Gastroesophageal sphincter (tissue), 4 donors: Measurements from ENCODE around the gene FOXN3. TPM values are rescaled to one million over a fixed set of nuclear protein-coding genes. Genes with fewer than 3 reads are reported as not detected.

ENCODE experiments used
- ATAC-seq: fragments of 150-250 bp; one replicate; pipeline ENCODE4 v1.9.1; 2016; ENCODE audit warnings: mild to moderate bottlenecking, moderate library complexity
- H3K27ac ChIP-seq, 4 donors: fragments of 200-600 bp; sonication (generic) in 3 of 4; 1 replicate in 3 of 4; 2 replicates in 1 of 4; pipeline ENCODE4 v1.5.1; 2016 to 2019
- H3K27me3 ChIP-seq: fragments of 200-600 bp; sonication (generic); one replicate; pipeline ENCODE4 v1.5.1; 2019
- H3K36me3 ChIP-seq, 2 donors: fragments of 200-600 bp; sonication (generic); one replicate each; pipeline ENCODE4 v1.5.1; 2019; ENCODE audit warnings: control low read depth in 1 of 2
- H3K4me1 ChIP-seq, 3 donors: fragments of 200-600 bp; sonication (generic); 1 replicate in 2 of 3; 2 replicates in 1 of 3; pipeline ENCODE4 v1.5.1; 2016 to 2019; ENCODE audit warnings: control low read depth in 2 of 3
- H3K4me3 ChIP-seq, 2 donors: fragments of 200-600 bp; sonication (generic); one replicate each; pipeline ENCODE4 v1.5.1; 2019; ENCODE audit warnings: mild to moderate bottlenecking in 1 of 2, moderate library complexity in 1 of 2
- H3K9me3 ChIP-seq, 3 donors: fragments of 200-600 bp; sonication (generic); one replicate each; pipeline ENCODE4 v1.5.1; 2017 to 2019; ENCODE audit warnings: control low read depth in 2 of 3
- EP300 ChIP-seq: sonication (generic); formaldehyde crosslinking; IDR thresholded peaks from one replicate; pipeline ENCODE4 v1.6.1; 2017; ENCODE audit warnings: antibody characterized with exemption, mild to moderate bottlenecking
- POLR2A ChIP-seq, 2 donors: fragments of 450-650 bp; IDR thresholded peaks; one replicate each; pipeline ENCODE4 v1.6.1; 2017; ENCODE audit warnings: antibody characterized with exemption in 2 of 2, mild to moderate bottlenecking in 2 of 2, moderate library complexity in 1 of 2
- POLR2AphosphoS5 ChIP-seq: sonication (generic); formaldehyde crosslinking; IDR thresholded peaks from one replicate; pipeline ENCODE4 v1.6.1; 2017; ENCODE audit warnings: antibody characterized with exemption
- WGBS, 2 donors: methylation state at CpG; one replicate each; pipeline ENCODE4 v1.1.5; 2018; ENCODE audit warnings: low coverage in 1 of 2; 5-methylcytosine and 5-hydroxymethylcytosine counted together
- total RNA-seq, 4 donors: library from RNA; depleted of rRNA; stranded (reverse); fragments of >200 nt; gene quantifications; one replicate each; pipeline ENCODE4 v1.1.0, GENCODE V29; 2016
- TF ChIP-seq, protein P1 (sequence below), 4 experiments: fragments of 200-600 bp in 2 of 4; fragments of 450-650 bp in 2 of 4; sonication (generic) in 1 of 4; IDR thresholded peaks; one replicate each; pipeline ENCODE4 v1.5.1; 2017 to 2019; ENCODE audit warnings: antibody characterized with exemption in 4 of 4, mild to moderate bottlenecking in 2 of 4, moderate library complexity in 2 of 4

FOXN3 gene
- total RNA-seq, 4 donors from 2014 or later: 116 to 172 (median 136) TPM

DNA sequence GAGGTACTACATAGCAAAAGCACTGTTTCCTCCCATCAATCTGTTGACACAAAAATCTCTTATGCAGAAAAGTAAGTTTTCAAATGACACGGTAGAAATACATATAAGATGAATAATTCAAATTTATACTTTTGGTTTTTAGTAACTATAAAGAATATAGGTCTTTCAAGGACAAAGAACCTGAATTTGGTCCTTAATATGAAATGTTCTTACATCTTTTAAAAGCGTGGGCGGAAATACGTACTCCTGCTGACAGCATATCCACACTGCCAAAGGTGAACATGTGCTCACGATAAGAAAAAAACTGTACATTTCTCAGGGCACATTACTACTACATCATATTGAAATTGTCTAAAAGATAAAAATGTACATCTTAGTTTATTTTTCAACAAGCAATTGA is 127.6 kb downstream of the FOXN3 start:
- no peak overlapping the region for H3K4me3 ChIP-seq
- TF ChIP-seq EP300: no peak
- TF ChIP-seq POLR2A (IDR thresholded peaks at IDR 0.05): no peak
- TF ChIP-seq, protein P1, sequence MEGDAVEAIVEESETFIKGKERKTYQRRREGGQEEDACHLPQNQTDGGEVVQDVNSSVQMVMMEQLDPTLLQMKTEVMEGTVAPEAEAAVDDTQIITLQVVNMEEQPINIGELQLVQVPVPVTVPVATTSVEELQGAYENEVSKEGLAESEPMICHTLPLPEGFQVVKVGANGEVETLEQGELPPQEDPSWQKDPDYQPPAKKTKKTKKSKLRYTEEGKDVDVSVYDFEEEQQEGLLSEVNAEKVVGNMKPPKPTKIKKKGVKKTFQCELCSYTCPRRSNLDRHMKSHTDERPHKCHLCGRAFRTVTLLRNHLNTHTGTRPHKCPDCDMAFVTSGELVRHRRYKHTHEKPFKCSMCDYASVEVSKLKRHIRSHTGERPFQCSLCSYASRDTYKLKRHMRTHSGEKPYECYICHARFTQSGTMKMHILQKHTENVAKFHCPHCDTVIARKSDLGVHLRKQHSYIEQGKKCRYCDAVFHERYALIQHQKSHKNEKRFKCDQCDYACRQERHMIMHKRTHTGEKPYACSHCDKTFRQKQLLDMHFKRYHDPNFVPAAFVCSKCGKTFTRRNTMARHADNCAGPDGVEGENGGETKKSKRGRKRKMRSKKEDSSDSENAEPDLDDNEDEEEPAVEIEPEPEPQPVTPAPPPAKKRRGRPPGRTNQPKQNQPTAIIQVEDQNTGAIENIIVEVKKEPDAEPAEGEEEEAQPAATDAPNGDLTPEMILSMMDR (IDR thresholded peaks at IDR 0.05): no peak
- TF ChIP-seq POLR2AphosphoS5: no peak
- no peak overlapping the region for H3K27ac ChIP-seq
- ATAC-seq: no peak
- no peaks in the 10 kb centered on the region for H3K9me3 ChIP-seq
- H3K4me1 ChIP-seq: peaks cover 0 to 15% (median 0%) of the 10 kb centered on the region in 3 donors
- H3K27me3 ChIP-seq: no peaks in the 10 kb centered on the region
- no peaks in the 10 kb centered on the region for H3K36me3 ChIP-seq
- WGBS, 2 donors: 65 to 68% methylated on average over 5 of the region's 5 CpGs

DNA sequence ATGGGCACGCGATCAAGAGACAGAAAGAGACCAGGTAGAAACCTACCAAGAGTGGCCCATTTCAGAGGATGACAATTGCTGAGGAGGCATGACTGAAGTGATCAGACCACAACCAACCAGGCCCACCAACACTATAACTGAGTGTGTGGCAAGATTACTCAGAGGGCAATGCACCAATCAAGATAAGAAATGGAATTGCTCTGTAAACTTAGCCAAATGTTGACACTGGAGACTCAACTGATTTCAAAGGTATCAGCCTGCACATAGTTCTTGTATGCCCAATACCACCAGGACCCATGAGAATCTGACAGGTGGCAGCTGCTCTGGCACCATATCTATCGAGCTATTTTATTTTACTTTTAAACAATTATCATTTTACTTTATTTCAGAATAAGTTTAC is 128.9 kb downstream of the FOXN3 start:
- WGBS, 2 donors: 95 to 100% methylated on average over 3 of the region's 3 CpGs
- Histone ChIP-seq H3K9me3 (no peaks in the 10 kb centered on the region), H3K27me3 (no peaks in the 10 kb centered on the region), H3K36me3 (no peaks in the 10 kb centered on the region), H3K4me1 (peaks cover 0 to 5% (median 0%) of the 10 kb centered on the region in 3 donors), H3K4me3 (no peak overlapping the region), H3K27ac (no peak overlapping the region)
- no peak for ATAC-seq
- TF ChIP-seq EP300: no peak
- TF ChIP-seq POLR2A (IDR thresholded peaks at IDR 0.05): no peak
- TF ChIP-seq POLR2AphosphoS5: no peak
- TF ChIP-seq, protein P1 (IDR thresholded peaks at IDR 0.05): no peak

DNA sequence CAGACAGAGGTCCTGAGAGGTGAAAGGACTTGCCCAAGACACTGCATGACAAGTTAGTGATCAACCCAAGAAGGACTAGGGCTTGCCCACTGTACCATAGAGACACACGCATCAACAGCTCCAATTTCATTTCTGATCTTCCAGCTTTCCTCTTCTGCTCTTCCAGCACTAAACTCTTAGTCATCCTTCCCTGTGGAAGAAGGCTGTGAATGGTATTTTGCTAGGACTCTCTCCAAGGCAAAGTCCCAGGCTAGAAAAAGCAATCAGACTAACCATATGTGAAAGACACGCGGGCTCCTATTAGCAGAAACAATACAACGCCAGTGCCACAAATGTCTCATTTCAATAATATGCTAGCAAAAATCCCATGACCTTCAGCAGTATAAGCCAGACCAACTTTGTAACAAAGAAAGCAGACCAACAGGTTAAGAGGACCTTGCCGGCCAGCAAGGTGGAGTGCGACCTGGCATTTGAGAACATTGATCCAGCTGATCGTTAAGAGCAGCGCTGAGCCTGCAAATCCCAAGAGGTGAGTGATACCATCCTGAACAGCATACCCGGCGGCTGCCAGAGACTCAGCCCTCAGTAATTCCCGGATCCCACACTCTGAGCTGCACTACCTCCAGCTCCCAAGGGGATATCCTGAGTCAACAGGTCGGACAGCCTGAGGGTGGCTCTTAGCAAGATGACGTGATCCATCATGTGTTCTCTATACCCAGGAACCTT is 132.5 kb downstream of the FOXN3 start:
- WGBS, 2 donors: 79 to 95% methylated on average over 7 of the region's 13 CpGs
- no peak for ATAC-seq
- no peak for TF ChIP-seq POLR2A (IDR thresholded peaks at IDR 0.05)
- TF ChIP-seq EP300: no peak
- no peak for TF ChIP-seq POLR2AphosphoS5
- TF ChIP-seq, protein P1 (IDR thresholded peaks at IDR 0.05): no peak
- Histone ChIP-seq H3K9me3 (no peaks in the 10 kb centered on the region), H3K27ac (no peak overlapping the region), H3K36me3 (peaks cover 2 to 18% of the 10 kb centered on the region in 2 donors), H3K4me3 (no peak overlapping the region), H3K4me1 (no peaks in the 10 kb centered on the region), H3K27me3 (no peaks in the 10 kb centered on the region)

DNA sequence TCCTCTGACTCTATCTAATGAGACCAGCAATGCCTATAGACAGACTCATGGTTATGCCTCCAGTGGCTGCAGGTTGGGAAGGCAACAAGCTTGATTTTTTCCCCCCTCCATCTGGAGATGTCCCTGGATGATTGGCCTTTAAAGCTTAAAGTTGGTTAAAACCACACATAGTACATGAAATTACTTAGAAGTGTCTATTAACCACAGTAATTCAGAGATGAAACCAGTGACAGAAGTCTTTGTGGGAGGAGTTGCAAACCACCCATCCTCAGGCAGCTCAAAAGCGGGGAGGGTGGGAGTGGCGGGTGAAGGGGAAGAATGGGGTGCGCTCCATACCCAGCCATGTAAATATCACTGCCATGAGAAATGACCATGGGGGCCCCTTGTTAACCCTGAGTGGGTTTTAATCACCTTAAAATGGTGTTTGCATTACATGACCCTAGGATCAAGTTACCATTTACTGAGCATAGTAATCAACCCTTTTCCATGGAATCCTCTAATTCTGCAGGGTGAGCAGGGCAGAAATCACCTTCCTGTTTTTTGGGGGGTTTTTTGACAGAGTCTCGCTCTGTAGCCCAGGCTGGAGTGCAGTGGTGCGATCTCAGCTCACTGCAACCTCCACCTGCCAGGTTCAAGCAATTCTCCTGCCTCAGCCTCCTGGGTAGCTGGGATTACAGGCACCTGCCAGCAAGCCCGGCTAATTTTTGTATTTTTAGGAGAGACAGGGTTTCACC is 133.5 kb downstream of the FOXN3 start:
- TF ChIP-seq POLR2AphosphoS5: no peak
- TF ChIP-seq, protein P1 (IDR thresholded peaks at IDR 0.05): no peak
- TF ChIP-seq EP300: no peak
- TF ChIP-seq POLR2A (IDR thresholded peaks at IDR 0.05): no peak
- Histone ChIP-seq H3K36me3 (peaks cover 2 to 19% of the 10 kb centered on the region in 2 donors), H3K4me1 (no peaks in the 10 kb centered on the region), H3K27me3 (no peaks in the 10 kb centered on the region), H3K27ac (no peak overlapping the region), H3K4me3 (no peak overlapping the region), H3K9me3 (no peaks in the 10 kb centered on the region)
- WGBS, 2 donors: 89 to 100% methylated on average over 1 to 3 of the region's 6 CpGs
- no peak for ATAC-seq
